Putamen (tissue), 1 donor: ENCODE data around the gene ZBP1.

Experiments
- DNase-seq: peaks from one replicate; pipeline ENCODE4 v3.0.0-alpha.2; 2016; ENCODE audit warnings: low spot score

The ZBP1 gene

DNA sequence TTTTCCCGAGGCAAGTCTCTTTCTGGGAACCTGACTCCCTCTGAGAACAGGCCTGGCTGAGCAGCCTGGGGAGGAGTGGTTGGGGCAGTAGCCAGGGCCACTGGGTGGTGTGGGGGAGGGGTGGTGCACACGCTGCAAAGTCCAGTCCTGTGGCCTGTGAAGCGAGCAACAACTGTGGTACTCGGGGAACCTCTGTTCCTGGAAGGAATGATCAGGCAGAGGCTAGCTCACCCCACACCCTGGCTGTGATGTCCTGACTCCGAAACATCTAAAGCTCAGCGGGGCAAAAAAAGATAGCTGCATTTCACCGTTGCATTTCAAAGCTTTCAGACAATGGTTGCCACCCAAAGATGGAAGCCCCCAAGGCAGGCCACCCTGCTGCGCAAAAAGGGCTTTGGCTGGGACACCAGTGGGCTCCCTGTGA lies 33.8 kb downstream of the ZBP1 start:
- DNase-seq: peak; percentile 9

DNA sequence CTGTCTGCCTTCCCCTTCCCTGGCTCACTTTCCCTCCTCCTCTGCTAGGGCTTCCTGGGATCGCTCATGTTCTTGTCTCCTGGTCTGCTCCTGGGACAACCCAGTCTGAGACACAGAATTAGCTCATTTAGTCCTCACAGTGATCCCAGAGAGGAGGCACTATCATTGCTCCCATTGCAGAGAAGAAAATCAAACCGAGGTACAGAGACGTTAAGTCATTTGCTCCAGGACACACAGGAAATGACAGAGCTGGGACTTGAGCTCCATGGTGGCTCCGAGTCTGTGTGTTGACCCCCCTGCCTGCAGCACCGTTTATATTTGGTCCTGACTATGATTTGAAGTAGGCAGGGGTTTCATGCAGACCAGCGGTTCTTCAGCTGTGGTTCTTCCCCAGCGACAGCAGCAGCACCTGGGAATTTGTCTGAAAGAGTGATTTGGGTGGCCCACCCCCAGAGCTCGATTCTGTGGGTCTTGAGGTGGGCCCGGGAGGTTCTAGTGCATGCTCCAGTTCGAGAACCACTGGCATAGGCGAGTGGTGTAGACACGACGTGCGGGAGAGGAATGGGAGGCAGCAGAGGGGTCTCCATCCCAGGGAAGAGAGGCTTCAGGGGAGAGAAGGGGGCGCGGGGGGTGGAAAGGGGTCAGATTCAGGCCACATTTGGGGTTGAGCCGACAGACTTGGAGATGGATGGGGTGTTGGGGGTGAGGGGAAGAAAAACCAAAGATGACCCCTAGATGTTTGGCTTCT lies 34.6 kb downstream of the ZBP1 start:
- DNase-seq: no peak

DNA sequence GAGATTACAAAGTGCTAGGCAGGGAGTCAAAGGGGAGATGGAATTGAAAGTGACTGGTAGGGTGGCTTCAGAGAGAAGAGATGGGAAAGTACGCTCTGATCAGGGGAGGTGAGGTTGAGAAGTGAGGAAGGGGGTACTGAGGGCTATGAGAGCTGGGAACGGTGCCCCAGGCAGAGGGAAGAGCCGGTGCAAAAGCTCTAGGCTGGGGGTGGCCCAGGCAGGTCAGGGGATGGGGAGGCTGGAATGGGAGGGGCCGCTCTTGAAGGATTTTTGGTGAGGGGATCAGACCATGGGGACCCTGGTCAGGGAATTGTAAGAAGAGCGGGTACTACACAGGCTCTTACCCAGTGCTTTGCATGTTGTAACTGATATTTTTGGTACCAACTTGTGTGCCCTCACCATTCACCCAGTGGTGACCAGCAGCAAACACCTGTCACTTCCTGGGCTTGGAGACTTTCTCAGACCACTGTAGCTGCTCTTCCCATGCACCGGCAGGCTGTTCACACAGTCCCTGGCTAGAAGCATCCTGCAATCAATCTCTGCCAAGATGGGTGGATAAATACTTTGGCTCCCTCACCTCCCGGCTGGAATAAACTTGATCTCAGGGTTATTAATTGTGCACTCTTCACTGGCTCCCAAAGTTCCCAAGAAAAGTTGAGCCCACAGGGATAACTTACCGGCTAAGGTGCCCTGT lies 35.3 kb downstream of the ZBP1 start:
- no peak for DNase-seq

DNA sequence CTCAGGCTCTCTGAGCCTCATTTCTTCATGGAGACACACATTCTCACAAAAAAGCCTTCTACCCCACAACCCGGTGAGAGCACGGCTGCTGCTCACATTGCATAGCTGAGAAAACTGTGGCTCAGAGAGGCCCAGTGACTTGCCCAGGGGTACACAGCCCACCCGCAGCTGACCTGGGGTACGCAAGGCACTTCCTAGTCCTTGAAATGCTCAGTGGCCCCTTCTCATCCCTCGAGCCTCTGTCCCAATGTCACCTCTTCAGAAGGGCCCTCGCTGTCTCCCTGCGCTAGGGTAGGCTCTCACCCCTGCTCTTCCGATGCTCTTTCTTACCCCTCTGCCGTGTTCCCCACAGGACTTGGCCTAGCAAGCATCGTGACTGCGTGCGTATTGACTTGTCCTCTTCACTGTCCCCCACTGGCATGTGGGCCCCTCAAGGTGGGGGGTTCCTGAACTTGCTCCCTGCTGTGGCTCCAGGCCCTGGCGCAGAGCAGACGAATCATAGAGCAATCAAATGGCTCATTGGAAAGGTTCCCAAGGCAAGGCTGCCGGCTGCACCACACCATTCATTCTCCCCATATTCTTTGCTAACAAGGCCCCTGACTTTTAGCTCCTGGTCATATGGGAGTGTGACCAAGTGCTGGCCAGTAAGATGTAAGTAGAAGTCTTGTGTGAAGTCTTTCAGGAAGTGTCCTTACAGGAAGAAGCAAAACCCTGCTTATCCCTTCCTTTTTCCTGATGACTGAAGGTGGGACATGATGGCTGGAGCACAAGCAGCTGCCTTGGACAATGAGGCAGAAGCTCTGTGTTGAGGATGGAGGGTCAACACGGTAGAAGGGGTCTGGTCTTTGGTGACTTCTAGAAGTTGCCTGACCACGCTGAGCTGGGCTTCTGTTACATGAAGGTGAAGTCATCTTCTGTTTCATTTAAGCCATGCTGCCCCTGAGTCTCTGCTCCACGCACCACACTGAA lies 36.7 kb downstream of the ZBP1 start:
- DNase-seq: no peak

DNA sequence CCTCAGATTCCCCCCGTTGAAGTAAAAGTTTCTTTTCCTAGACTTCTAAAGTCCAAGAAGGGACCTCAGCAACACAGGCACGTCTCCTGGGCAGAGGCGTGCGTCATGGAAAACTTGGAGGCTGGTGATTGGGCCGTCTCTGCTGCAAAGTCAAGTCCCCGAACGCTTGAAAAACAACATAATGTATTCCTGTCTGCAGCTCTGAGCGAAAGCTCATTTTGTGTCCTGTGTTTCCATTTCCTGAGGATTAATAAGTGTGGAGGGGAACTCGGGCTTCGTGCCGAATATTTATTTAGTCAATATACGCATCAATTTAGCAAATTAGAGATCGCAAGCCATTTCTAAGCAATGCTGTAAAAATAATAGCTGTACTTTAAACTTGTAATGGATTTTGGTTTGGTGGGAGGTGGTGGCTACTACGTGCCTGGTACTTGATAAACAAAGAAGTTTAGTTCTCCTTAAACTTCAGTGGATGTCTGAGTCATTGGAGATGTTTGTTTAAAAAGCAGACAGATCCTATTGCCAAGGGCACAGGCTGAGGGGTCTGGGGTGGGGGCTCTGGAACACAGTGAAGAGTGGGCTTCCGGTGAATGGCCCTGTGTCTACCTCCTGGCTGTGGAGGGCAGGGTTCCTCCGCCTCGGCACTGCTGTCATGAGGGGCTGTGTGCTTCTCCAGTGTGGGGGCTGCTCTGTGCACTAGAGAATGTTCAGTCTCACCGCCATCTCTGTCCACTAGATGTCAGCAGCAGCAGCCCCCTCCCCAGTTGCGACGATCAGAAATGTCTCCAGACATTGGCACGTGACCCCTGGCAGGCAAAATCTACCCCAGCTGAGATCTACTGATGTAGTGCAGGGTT lies 37.6 kb downstream of the ZBP1 start:
- DNase-seq: peak; percentile 54

DNA sequence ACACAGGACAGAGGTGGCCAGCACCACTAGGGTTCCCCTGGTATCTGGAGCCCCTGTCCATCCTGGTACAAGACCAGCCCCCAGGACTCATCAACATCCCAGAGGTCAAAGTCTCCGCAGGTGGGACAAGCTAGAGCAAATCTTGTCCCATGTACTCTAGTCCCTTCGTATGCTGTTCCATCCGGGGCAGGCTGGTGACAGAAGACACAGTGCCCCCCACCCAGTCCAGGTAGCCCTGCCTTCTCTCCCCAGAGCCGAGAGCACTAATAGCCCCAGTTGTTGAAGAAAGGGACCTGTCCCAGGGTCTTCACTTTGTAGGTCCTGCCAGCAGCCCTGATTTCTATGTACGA lies 38.2 kb downstream of the ZBP1 start:
- no peak for DNase-seq

DNA sequence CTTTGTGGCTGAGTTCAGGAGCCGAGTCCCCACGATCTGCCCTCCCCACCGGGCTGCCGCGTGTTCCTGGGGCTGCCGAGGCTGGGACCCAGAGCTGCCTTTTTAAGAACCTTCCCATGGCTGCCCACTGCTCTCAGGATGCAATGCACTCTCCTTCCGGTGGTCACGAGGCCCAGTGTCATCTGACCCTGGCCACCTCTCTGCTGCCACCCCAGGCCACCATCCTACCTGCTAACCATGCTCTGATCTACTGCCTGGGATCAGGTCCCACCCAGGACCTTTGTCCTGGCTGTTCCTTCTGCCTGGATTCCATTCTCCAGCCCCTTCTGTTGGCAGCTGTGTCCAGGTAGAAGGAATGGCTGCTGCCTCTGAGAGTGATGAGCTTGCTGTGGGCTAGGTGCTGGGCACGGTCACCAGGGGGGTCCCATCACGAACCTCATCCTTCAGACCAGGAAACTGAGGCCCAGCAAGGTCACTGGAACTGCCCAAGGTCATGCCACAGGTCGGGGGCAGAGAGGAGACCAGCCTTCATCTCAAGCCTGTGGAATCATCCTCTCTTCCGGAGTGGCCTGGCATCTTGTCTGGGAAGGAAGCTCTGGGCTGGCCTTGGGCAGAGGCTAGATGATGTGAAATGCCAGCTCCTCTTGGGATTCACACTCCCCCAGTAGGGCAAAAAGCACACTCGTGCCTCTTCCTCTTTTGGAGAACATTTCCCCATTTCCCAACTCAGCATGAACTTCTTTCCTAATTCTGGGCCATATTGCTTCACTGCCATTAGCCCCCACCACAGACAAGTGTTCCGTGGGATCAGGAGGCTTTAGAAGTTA lies 38.8 kb downstream of the ZBP1 start:
- DNase-seq: no peak

DNA sequence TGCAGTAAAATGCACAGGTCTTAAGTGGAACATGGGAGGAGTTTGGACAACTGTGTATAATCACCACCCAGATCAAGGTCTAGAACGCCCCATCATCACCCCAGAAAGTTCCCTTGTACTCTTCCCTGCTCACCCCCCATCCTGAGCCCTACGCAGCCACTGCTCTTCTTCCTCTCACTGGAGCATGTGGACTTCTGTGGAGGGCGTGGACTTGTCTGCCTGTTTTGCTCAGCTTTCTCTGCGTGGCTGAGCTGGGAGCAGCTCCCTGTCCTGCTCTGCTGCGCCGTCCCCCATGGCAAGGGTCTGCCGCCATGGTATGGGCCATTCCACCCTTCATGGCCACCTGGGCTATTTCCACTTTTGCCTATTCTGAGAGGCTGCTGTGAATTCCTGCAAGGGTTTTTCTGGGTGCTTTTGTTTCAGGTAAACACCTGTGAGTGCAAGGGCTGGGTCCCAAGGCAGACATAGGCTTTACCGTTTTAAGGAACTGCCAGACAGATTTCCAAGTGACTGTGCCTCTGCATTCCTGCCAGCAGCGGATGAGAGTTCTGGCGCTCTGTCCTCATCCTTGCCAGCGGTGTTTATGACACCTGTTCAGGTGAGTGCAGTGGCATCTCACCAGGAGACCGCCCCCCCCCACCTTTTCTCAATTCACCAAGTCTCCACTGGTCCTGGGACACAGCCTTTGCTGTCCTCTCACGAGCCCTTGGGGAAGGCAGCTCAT lies 39.6 kb downstream of the ZBP1 start:
- no peak for DNase-seq

DNA sequence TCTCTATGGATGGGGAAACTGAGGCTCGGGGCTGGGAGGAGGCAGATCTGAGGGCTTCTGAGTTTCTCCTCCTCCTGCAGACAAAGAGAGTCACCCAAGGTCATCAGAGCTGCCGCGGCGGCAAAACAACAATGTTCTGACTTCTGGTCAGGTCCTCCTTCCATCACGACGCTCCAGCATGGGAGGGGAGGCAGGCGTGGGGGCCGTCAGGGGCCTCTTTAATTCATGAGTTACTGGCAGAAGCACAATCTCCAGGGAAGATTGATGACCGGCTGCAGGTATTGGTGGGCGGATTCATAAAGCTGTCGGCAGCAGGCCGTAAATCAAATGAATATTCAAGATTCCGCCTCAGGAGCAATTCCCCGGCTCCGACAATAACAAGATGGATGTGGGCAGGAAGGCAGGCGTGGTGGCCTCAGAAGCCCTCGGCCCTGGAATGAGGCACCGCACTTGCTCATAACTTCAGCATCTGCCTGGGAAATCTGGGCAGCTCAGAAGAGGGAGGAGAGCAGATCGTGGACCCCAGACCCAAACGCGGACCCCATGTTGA lies 40.3 kb downstream of the ZBP1 start:
- no peak for DNase-seq

DNA sequence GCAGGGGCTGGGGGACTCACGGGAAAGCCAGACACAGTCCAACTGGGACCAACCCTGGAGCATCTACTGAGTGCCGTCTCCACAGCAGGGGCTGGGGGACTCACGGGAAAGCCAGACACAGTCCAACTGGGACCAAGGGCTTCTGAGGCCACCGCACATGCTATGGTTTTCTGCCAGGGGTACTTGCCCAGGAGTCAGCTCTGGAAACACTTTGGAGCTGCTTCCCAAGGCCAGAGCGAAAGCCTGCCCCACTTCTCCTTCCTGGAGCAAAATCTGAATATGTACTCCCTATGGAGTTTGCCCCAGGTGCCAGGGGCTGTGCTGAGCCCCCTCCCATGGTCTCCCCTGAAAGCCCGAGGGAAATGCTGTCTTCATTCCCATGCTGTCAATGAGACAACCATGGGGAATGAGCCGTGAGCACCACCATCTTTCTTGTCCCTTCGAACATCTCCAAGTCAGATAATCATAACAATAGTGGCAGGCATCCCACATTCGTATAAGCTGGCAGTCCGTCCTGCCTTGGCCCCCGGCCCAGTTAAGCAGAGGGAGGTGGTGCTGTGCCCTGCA lies 40.8 kb downstream of the ZBP1 start:
- DNase-seq: no peak

DNA sequence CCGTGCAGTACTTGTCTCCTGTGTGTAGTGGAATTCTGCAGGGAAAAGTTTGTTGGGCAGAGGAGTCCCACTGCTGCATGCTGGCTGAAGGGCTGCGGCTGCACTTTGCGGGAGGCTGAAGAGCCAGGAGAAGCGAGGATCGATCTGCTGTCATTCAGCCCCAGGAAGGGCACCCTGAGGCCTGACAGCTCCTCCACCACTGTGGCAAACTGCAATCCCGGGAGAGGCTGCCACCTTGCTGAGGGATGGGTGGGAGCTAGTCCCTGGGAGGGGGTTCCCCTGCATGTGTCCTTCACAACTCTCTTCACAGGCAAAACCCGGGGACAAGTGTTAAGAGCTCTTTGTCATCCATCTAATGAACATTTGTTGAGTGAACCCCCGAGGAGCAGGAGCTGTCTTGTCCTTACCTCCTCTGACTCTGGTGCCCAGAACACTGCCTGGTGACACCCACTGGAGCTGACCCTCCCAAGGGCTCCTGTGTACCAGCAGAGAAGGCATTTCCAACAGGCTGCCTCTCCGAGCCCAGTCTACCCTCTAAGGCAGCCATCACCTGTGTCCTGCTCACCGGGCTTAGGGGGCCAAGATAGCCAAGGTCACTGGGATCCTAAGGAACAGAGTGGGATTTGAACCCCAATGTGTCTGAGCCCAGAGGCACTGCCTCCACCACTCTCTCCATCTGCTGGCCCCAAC lies 41.6 kb downstream of the ZBP1 start:
- DNase-seq: no peak

DNA sequence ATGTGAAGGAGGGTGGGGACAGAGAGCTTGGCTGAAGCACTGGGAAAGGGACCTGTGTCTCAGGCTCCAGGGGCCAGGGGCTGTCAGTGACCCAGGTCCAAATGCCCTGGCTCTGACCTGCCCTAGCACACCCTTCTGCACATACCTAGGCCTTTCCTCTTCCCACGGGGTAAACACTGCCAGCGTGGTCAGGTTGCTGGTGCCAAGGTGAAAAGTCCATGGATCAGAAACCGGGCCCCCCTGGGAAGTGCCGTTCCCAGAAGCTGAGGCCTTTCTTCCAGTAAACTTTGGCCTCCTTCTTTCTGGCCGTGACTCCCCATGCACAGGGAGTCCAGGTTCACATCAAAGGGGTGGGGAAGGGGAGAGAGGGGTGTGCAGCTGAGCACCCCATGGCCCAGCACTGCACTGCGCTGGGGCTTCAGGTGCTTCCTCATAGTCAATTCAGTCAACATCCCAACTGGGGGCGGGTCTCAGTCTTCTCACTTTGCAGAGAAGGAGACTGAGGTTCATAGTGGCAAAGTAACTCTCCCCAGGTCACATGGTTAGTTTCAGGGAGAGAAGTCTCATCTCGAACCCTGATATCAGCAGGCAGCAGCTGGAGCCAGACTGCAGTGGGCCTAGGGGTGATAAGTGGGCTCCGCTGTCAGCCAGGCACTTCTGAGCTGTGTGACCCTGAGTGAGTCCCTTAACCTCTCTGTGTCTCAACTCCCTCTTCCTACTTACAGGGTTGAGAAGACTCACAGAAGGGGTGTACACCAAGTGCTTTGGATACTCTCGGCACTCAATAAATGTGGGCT lies 42.3 kb downstream of the ZBP1 start:
- DNase-seq: no peak

DNA sequence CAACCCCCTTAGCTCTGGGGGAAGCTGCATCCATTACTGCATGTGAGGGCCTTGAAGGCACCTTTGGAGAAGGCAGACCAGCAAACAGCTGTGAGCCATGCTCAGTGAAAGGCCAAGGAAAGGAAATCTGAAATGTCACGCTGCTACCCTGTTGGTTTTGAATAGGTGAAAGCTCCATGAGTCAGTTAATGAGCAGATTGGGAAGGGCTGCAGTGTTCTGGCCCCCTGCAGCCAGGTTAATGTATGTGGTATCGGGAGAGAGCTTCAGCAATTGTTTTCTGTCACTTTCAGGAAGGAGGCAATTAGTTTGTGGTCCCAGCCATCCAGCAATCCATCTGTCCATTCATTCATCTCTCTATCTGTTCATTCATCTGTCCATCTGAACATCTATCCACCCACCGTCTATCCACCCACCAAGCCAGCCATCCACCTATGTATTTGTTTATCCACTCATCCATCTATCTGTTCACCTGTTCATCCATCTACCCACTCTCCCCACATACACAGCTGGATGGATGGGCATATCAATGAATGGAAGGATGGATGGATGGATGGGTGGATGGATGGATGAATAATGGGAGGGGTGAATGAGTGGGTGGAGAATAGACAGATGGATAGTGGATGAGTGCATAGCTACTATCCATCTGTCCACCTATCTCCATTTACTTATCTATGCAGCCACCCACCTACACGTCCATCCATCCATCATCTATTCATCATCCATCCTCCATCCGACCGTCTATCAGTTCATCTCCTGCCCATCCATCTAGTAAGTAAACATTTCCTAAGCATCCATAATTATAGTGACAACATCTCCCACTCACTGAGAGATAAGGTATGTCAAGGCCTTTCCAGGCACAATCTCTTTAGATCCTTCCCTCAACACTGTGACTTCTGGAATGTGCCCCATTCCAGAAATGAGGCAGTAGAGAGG lies 43.3 kb downstream of the ZBP1 start:
- DNase-seq: no peak

DNA sequence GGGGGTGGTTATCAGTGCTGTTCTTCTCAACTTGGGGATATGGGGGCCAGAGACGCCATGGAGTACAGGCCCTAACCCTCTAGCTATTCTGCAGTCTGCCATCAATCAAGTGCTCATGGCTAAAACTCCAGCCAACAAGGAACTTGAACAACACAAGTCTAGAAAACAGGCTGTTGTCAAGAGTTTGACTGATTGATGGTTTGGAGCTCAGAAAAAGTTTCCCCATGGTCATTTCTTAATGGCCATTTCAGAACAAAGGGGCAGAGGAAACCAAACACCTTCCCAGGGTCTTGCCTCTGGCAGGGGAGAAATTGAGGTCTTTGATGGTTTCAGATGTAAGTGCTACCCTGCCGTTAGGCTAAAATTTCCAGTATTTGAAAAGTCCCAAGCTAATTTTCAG lies 44.2 kb downstream of the ZBP1 start:
- DNase-seq: no peak

DNA sequence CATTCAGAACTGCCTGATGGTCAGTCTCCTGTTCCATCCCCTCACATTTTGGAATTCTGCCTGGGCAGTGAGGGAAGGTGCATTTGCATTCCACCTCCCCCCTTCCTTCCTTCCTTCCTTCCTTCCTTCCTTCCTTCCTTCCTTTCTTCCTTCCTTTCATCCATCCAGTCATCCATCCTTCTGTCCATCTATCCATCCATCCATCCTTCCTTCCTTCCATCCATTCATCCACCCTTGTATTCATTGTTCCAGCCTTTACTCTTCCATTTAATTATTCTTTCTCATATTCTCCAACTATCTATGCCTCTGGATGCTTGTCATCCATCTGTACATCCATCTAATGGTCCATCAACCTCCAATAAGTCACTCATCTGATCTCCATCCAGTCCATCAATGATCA lies 45.3 kb downstream of the ZBP1 start:
- DNase-seq: no peak

DNA sequence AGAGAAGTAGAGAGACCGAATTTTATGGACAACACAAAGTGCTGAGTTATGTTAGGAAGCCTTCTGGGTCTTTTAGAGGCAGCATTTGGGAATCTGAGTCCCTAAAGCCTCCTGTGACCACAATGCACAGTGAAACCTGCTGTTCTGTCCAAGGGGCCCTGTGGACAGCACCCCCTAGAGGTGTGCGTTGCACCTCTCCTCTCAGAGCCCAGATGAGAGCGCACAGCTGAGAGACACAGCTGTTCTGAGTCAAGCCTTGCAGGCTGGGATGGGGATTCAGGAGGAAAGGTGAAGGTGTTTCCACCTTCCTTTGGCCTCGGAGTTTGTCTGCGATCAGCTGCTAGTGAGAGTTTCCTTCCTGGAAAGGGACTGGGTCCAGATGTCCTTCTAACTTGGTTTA lies 46.3 kb downstream of the ZBP1 start:
- no peak for DNase-seq

DNA sequence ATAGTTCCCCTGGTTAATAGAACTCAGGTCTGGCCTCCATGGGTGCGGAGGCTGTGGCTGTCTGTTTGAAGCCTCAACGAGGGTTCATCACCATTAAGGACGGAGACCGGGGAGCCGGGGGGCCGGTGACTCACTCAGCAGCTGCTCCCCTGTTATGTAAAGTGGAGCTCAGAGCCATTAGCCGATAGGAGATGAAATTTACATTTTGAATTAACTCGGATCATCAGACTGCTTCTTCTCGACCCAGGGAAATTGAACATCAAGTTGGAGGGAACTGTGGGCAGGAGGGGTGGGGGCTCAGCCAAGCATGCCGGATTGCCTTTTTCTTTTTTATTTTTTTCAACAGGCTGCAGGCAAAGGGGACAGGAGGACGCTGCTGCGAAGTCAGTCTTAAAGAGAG lies 47.0 kb downstream of the ZBP1 start:
- DNase-seq: no peak
